NCI-H2196 (cell line): ENCODE results near the gene LACTBL1.

Experiments used
- DNase-seq: peaks from one replicate; lab custom pipeline; 2025; ENCODE audit not compliant: unreplicated experiment; lab: John Stamatoyannopoulos, UW

LACTBL1 gene

GRCh38 chr1:22914156-22914555 lies 58.5 kb downstream of the LACTBL1 start:
- DNase-seq = no peak

DNA sequence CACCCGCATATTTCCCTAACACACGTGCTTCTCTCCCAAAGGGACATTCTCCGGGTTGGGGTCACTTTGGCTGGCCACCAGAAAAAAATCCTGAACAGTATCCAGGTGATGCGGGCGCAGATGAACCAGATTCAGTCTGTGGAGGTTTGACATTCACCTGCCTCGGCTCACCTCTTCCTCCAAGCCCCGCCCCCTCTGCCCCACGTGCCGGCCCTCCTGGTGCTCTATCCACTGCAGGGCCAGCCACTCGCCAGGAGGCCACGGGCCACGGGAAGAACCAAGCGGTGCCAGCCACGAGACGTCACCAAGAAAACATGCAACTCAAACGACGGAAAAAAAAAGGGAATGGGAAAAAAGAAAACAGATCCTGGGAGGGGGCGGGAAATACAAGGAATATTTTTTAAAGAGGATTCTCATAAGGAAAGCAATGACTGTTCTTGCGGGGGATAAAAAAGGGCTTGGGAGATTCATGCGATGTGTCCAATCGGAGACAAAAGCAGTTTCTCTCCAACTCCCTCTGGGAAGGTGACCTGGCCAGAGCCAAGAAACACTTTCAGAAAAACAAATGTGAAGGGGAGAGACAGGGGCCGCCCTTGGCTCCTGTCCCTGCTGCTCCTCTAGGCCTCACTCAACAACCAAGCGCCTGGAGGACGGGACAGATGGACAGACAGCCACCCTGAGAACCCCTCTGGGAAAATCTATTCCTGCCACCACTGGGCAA lies 59.1 kb downstream of the LACTBL1 start:
- DNase-seq = no peak

DNA sequence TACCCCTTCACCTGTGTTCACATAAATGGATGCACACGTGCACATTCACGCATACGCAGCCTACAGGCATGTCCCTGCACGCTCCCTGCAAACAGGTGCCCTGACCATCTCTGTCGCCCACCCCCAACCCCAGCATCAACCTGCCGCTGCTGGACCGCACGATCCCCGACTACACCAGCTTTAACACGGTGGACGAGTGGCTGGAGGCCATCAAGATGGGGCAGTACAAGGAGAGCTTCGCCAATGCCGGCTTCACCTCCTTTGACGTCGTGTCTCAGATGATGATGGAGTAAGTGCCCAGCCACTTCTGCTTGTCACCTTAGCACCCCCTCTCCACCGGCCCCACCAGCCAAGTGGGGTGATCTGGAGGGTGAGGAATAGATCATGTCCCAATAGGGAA lies 60.4 kb downstream of the LACTBL1 start:
- DNase-seq = no peak

GRCh38 chr1:22910986-22911651 lies 61.5 kb downstream of the LACTBL1 start:
- DNase-seq = no peak

- DNase-seq = no peak
Observed at GRCh38 chr1:22910286-22910685, 62.4 kb downstream of the LACTBL1 start.

GRCh38 chr1:22908880-22909426 lies 63.7 kb downstream of the LACTBL1 start:
- DNase-seq = no peak

- no peak for DNase-seq
Observed at GRCh38 chr1:22907528-22907927, 65.1 kb downstream of the LACTBL1 start.

- DNase-seq = no peak
Observed at GRCh38 chr1:22906968-22907367, 65.7 kb downstream of the LACTBL1 start.

DNA sequence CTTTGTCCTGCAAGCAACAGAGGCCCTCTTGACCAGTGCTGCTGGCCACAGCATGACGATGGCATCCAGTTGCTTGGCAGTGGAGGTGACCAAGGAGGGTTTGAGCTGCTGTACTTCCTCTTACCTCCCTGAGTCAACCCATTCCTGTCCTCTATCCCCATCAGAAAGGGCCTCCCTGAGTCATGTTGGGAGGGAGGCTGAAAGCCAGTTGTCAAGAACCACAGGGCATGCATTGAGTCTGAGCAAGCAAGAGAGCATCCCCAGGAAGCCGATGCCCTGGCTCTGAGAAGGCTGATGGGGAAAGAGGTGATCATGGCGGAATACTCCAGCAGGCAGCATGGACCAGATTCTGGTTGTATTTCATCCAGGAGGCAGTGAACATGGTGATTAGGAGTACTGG lies 69.6 kb downstream of the LACTBL1 start:
- DNase-seq = no peak
